HG03342 (cell line): ENCODE measurements around the gene VGLL3.

Experiments used
- ATAC-seq: cut with Tn5 transposase; IDR thresholded peaks from one replicate; pipeline ENCODE4 v1.9.1; 2021; ENCODE audit warnings: mild to moderate bottlenecking, moderate library complexity; ENCODE audit not compliant: unreplicated experiment

VGLL3 gene

DNA sequence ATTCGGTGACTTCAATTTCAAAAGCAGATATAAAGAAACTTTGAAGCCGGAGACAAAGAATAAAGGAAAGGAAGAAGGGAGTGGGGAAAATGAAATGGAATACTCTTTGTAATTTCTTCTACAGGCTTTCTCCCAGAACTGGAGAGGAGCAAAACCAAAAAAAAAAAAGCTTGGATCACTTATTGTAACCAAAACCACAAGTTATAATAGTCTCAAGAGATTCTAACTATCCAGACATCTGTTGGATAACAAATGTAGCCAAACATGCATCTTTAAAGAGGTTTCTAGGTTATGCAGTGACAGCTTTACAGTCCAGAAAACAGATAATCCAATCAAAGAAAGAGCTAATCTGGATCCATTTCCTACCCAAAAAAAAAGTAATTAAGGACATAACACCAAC lies 36.2 kb downstream of the VGLL3 start:
- no peak for ATAC-seq

DNA sequence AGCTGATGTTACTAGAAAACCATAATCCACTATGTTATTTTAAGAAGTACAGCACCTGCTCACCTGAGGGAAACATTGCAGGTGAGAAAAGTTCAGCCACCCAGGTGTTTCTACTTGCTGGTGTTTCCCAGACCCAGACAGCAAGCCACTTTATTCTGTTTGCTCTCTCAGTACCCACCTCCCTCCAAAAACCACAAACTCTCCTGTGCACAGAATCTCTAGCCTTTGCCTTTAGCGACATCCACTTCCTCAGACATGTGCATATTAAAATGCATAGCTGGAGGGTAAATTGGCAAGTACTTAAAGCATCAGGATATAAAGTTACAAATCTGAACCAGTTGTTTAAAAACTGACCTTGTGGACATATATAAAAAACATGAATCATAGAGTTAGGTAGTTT lies 36.7 kb downstream of the VGLL3 start:
- ATAC-seq: no peak

DNA sequence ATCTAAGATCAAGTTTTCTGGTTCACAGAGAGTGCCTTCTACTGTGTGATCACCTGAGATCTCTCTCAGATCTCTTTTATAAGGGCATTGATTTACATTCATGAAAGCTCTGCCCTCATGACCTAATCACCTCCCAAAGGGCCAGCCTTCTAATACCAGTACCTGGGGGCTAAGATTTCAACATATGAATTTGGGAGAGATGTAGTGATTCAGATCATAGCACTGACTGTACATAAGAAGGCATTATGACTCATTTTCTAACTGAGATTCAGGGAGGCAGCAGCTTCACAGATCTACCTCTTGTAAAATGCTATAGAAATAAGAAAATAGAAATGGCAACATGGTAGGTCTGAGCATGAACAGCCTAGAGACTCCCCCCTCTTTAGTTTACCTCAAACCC lies 39.6 kb downstream of the VGLL3 start:
- no peak for ATAC-seq

DNA sequence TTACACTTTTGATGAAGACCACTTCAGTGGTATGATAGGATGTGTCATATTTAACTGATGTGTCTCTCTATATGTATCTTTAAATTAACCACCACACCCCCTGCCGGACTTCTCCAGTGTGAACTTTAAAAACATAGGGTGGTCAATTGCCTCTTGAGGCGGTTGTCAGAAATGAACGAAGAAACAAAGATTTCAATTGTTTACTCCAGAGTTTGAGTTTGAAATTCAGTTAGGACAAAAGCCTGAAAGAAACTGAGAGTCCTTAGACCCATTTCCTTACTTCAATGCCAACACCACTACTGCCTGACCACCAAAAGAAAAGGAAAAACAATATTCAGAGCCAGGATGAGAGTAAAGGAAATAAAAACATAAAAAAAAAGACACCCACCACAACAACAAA lies 40.2 kb downstream of the VGLL3 start:
- no peak for ATAC-seq

DNA sequence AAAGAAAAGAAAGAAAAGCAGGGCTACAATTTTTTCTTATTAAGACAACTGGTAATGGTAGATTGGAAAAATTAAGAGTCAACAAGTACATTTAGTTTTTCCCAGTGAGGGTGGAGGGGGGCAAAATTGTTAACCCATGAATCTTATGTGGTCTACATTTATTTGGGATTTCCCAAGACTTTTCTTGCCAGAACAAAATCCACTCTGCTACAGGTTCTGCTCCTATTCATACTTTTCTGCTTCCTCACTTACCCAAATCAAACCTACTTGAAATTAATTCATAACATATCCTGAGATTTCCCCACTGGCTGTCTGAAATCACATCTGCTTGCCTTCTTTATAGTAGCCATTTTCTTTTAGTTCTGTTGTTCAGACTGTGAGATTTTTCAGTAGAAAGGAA lies 41.1 kb downstream of the VGLL3 start:
- ATAC-seq: no peak

DNA sequence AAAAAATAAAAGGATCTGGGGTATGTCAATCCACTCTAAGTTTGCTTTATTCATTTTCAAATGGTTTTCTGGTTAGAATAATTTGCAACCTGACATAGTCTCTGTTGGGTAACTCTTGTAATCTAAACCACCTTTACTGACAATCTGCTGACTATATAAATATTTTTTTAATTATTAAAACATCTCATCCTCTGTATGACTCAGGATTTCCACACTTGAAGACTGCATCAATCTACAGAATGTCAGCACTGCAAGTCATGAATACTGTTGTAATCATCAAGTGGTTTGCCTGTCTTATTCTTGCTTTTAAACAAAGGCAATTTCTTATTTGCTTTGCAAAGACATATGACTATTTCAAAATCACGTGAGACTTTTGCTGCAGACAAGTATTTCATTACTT lies 42.1 kb downstream of the VGLL3 start:
- no peak for ATAC-seq

DNA sequence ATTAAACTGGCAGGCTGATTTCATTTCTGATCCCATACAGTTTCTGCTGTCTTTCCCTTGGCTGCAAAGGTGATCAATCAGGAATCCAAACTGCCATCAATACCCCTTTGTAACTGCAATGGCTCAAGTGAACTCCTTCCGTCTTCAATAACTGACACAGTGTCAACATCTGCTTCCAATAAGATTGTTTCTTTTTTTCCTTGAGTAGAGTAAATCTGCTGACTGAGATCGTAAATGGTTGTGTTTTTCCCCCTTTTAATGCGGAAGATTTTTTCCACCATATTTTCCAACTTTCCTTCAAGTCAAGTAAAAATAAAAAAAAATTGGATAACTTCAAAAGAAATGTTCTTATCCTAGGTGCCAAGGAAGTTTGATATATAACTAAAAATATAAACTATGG lies 48.7 kb downstream of the VGLL3 start:
- ATAC-seq: no peak

DNA sequence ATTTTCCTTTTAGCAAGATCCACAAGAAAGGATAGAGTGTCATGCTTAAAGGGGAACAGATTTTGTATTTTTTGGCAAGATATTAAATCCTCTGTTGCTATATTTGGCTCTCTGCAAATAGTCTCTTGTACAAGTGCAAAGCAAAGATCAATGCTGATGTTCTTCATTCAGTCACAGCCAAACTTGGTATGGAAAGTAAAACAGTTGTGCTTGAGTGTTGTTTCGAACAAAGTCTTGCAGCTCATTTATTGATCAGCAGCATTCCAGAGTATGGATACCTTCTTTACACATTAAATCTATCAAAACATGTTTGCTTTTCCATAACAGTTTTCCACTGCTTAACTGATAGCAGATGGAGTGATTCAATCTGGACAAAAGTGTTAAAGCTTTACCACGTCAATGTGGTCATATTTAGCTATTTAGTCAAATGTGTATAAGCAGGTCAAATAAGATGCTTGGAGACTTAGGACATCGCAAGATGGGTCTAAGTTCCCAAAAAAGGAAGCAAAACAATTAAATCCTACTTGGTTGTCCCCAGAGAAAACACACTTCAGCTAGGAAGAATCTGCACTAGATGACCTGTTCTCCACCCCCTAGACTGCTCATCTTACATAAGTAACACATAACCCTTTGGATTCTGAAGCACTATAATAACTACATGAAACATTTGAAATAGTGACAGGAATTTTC lies 52.4 kb downstream of the VGLL3 start:
- ATAC-seq: no peak

DNA sequence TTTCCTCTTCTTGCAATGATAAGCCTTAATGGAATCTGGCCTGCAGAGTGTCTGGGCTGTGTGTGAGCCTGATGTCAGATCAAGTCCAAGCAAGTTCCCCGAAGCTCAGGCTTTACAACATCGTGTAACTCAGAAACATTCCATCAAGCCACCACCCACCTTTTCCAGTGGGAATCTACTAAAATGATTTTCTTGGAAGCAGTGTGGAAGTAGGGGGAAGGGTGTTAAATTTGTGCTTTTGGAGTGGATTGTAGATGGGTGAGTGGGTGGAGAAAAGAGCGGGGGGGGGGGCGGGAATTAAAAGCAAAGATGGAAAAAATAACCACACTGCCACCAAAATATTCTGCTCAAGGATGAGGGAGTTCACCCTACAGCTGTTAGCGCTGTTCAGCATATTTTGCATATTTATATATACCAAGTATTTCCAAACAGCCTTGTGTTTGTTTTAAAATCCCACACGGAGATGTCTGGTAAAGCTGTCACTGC lies 53.6 kb downstream of the VGLL3 start:
- no peak for ATAC-seq

DNA sequence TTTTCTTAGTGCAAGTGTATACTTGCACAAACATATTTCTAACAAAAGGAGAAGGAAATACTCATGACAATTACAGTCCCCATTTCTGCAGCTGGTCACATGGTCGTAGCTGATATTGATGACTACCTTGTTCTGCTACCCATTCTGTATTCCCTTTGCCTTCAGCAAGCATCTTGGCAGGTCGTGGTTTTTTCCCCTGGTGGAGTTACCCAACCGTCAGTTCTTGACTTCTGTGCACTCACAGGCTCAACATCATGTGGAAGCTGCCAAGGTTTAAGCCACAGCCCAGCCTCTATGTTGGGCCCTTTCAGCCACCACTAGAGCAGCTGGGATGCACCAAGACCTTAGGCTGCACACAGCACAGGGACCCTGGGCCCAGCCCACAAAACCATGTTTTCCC lies 56.1 kb downstream of the VGLL3 start:
- ATAC-seq: no peak

DNA sequence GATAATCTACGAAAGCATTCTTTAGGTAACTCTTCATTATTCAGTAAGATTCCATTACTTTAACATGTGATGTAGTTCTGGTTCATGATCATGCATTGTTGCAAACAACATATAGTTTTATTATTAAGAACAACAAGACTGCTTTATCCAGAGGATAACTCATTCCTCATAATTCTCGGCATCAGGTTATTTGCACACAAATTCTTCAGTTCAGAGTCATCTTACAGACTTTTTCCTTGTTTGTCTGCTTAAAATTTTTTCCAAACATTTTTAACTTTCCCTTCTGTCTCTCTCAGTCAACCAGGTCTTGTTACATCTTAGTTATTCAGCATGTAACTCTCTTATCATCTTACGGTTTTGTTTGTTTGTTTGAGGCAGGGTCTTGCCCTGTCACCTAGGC lies 60.1 kb downstream of the VGLL3 start:
- no peak for ATAC-seq

DNA sequence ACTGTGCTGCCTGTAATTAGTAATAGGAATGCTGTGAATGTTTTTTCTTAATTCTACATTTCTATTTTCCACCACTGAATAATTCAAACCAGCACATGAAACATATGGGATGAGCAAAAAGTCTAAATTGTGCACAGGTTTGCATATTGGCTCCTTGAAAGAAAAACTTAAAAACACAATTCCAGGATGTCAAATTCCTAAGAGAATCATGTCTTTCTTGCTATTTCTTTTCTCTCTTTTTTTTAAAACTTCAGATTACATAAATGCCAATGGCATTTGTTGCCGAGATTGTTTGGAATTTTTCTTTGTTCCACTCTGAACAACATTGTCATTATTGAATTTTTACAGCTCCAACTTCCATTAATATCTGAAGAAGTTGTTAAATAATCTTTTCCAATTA lies 60.8 kb downstream of the VGLL3 start:
- no peak for ATAC-seq

DNA sequence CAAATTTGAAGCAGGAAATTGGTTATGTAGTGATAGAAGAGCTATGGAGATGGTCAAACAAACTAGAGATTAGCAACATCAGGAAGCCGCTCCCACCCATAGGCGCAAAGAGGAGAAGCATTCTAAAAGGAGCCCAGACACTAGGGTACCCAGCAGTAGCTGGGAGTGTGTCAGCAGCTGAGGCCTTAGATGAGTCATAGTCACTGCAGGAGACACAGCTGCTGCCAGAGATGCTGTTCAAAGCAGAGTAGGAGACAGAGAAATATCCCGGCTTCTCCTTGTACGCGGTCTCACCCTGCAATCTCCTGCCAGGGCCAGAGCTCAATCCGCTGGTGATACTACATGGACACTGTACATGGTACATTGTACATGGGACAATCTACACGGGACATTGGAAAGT lies 61.9 kb downstream of the VGLL3 start:
- ATAC-seq: no peak

DNA sequence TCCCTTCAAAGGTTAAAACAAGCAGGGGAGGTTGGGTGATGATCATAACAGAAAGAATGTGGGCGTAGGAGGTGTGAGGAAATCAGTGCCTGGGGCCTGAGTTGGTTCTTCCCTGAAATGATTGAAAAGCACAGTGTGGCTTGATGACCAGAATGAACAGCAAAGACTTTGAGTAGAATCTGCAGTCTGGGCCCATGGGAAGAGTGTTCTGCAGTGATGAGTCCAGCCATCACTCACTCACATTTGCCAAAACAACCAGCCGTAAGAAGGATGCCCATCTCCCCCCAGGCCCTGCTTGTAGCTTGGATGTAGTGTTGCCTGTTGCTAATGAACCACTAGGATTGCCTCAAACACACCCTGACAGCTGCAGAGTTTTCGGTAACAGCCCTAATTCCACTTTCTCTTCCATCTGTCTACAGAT lies 67.9 kb downstream of the VGLL3 start:
- ATAC-seq: no peak

DNA sequence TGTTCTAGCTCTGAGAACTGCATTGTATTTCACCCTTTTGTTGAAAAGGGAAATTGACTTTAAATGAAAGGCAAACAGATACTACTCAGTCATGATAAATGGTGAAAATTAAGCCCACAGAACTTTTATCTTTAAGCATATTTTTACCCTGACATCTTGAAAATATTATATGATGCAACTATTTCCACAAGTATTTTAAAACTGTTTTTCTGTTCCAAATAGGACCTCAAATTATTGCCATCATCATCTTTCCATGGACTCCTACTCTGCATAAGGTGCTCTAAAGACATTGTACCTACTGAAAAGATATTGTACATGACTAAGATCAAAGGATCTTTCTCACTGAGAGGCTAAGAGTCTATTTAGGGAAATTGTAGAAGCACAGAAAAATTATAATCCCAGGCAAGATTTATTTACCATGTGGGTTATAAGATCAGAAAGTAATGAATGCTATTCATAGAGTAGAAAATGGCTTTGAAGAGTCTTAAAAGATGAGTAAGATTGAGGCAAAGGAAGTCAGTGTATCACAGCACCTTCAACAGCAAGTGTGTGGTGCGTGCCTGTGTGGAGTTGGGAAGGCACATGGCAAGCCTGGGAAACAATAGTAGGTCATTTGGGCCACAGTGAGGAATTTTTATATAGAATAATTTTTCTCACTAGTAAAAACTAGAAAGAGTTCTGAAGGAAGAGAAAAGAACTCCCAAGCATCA lies 68.8 kb downstream of the VGLL3 start:
- ATAC-seq: no peak

DNA sequence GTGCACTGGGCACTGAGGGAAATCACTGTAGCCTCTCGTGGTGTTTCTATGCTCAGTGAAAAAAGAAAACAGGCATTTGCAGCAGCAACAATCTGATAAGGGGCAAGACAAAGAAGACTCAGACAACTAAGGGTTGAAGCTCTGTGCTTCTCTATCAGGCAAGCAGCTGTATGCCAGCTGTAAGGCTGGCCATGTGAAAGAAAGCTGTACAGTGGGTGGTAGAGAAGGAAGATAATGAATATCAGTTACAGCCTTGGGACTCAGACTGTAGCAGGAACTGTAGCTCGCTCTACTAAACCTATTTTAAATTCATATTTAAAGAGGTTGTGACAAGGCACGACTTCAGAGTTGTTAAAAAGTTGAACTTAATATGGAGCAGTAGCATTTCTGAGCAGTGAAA lies 76.3 kb downstream of the VGLL3 start:
- ATAC-seq: no peak

DNA sequence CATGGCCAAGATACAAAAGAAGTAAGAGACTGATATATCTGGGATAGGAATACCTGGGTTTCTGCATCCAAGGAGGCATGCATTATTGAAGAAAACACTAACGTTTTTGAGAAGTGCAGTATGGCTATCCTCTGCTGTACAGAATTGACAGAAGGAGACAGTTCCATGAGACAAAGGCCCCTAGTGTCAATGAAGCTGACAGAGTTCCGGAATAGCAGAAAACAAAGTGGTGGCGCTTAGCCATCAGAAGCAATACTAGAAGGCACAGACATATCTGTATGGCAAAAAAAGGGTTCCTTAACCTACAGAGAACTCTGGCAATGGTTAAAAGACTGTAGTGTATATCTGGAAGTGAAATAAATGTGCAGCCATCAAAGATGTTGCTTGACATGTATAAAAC lies 77.8 kb downstream of the VGLL3 start:
- no peak for ATAC-seq

DNA sequence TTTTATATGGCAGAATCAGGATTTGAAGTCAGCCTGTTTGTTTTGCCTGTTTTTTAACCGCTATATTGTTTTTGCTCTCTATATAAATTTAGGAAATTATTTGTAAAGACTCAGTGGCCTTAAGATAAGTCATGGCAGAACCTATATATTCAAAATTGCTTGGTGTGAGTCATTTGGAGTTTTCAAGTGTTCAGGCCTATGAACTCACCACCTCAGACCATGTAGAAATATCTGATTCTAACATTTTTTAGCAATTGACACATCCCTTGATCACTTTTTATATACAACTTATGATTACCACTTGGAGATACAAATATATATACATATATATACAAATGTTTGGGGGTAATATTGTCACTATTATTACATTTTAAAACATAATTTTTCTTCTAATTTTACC lies 95.7 kb downstream of the VGLL3 start:
- no peak for ATAC-seq

DNA sequence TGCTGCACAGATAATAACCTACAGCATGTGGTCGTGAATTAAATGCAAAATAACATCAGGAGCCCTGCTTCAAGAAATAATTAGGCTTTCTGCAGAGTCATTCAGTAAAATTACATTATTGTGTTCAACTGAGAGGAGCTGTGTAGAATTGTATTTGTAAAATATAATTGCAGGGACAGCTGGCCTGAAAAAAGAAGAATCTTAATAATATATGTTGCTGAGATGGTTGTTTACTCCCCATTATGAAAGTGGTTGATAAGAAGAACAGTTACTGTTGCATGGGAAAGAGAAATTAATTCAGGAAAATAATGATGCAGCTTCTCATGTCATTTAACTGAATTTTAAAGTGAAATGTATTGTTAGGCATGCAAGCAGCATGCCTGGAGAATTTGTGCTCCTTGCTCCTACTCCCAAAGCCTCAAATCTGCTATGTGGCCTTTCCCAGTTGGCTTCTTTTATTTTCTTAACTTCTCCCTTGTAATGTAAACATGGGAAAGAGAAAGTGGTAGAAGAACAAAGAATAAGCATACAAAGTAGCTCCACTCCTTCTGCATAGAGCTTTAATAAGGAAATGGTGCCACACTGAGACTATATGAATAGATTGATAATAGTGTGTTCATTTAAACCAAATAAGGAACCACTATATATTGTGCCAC lies 100.1 kb downstream of the VGLL3 start:
- ATAC-seq: no peak
